GM20000 (cell line): ENCODE measurements around the gene DGKI.

Experiments
- DNase-seq: peaks from one replicate; pipeline ENCODE4 v3.0.0; 2012; ENCODE audit warnings: low spot score
- TF ChIP-seq, protein P1 (sequence below): IDR thresholded peaks from 2 replicates; pipeline ENCODE4 v1.5.1; 2012; ENCODE audit warnings: mild to moderate bottlenecking, control low read depth; ENCODE audit errors: extremely low read depth, missing control alignments

The DGKI gene

DNA sequence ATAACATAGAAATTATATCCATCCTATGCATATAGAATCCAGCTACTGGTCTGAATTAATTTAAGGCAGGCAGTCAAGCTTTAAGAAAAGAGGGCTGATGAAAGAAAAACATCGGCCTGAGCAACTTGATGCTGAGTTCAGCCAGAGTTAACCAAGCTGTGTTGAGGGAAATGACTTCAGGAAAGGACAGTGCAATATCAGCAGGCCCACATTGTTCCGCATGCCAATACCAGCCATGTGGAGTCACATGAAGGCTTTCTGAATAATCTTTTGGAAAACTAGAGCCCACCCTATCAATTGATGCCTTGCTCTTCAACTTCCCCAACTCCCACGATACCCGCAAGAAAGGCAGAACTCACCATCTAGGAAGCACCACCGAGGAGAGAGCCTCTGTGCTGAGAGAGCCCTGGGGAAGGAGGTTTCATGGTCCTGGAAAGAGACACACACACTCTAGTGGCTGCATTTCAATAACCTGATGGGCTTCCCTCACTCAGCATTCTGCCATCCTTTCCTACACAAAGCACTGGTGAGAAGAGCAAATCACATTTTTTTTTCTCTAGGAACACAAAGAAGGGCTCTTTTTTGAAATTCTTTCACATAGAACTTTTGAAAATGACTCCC is 377.5 kb downstream of the DGKI start:
- DNase-seq = no peak
- TF ChIP-seq, protein P1, sequence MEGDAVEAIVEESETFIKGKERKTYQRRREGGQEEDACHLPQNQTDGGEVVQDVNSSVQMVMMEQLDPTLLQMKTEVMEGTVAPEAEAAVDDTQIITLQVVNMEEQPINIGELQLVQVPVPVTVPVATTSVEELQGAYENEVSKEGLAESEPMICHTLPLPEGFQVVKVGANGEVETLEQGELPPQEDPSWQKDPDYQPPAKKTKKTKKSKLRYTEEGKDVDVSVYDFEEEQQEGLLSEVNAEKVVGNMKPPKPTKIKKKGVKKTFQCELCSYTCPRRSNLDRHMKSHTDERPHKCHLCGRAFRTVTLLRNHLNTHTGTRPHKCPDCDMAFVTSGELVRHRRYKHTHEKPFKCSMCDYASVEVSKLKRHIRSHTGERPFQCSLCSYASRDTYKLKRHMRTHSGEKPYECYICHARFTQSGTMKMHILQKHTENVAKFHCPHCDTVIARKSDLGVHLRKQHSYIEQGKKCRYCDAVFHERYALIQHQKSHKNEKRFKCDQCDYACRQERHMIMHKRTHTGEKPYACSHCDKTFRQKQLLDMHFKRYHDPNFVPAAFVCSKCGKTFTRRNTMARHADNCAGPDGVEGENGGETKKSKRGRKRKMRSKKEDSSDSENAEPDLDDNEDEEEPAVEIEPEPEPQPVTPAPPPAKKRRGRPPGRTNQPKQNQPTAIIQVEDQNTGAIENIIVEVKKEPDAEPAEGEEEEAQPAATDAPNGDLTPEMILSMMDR = no peak

DNA sequence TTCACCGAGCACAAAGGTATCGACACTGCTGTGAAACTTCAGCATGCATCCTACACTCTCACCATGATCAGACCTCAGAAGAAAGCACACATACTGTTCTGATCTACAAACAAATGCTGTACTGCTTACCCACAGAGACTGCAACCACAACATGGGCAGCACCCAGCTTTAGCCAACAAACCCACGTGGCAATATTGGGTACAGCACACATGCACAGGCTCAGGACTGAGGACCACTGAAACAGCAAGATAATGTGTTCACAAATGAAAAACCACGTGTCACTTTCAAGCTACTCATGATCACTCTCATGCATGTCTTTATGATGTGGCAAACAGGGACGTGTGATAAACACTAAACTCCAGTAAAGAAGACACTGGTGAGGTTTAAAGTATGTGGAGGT is 383.9 kb downstream of the DGKI start:
- DNase-seq = no peak
- TF ChIP-seq, protein P1 = no peak

DNA sequence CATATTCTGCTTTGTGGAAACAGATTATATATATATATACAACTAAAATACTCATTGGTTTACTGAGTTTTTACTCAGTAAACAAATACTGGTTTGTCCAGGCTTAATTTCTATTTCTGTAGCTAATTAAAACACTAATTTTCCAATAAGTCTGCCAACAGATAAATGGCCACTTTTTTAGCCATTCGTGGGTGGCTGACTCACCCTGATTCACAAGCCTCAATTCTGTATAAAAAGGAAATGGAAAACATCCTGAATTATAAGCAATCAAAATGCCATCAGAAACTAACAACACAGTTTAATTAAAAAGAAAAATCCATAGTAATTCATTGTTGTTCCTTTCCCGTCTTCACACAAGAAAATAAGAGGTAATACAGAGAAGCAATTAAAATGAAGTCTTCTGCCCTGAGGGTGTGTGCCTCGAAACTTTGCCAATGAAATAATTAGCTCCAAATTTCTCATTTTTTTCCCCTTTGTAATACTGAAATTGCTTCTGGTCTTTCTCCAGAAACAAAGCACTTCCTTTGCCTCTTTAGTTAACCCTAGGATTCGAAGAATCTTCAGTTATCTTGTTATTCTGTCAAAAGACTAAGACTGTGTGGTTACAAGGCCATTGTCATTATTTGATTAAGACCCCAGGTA is 384.6 kb downstream of the DGKI start:
- DNase-seq = no peak
- TF ChIP-seq, protein P1 = no peak

DNA sequence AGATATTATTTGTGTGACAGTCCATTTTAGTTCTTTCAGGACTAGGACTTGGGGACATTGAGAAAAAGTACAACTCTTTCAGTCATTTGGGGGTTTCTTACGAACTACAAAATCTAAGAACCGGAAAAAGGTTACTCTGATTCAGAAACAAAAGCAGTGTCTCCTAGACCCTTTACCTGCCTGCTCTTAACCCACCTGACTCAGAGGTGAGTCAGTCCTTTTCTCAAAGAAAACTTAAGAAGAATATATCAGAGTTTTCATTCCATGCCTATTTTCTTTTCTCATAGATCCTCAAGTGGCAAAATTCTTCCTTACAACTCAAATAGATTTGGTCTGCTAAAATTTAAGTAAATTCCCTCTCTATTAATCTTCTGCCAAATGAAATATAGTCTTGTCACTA is 388.4 kb downstream of the DGKI start:
- TF ChIP-seq, protein P1 = no peak
- no peak for DNase-seq

DNA sequence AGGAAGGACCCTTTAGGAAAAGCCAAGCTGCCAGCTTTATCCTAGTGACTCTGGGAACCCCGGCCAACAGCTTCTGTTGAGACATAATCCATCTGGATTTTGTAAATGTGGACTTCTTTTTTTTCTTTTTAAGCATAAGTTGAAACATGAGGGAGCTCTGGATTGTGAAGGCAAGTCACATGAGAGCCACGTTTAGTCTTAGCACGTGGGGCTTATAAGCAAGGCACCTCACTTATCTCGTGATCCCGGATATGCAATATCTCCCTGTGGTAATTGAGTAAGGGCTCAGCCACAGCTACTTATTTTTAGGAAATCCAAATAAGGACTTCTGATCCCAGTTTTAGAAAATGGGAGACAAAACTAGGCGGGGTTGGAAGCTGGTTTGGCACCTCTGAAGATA is 392.0 kb downstream of the DGKI start:
- DNase-seq = no peak

DNA sequence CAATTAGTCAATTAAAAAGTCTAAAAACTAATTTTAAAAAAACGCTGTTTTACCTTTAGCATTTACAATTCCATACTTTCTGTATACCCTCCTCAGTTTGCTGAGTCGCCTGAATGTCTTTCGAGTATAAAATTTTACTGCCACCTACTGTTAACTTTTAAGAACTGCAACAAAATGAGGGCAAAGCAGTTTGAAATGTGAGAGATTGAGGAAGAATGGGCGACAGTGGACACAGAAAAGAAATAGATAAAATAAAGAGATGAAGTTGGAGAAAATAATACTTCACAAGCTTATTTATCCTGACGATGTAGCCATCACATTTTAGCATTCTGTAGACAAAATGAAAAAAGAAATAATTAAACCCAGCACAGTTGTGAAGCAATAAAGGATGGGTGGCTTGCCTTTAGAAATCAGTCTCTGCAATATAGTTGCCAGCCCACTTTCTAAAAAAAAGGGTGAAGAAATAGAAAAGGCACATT is 392.5 kb downstream of the DGKI start:
- peak; percentile 20 for DNase-seq
- TF ChIP-seq, protein P1 = peak; percentile 47

More for the DNA sequence above, 392.0 kb downstream of the DGKI start:
- TF ChIP-seq, protein P1 = no peak

DNA sequence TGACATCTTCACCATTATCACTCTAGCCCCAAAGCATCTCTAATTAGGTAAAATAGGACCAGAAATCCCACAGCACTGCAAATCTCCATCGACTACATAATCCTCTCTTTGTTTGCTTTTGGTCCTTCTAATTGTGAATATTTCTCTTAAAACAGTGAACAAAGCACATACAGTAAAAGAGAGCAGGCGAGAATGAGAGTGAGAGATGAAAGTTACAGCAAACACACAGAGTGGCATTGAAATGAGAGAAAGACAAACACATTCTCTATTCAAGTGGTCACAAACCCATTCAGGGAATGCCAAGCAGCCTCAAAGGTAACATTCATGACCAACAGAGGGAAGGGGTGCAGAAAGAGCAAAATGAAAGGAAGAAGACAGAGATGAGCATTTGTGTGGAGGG is 393.4 kb downstream of the DGKI start:
- TF ChIP-seq, protein P1 = no peak
- no peak for DNase-seq
